ENCODE data around the gene CELA2A. TPM values are rescaled to one million over a fixed set of nuclear protein-coding genes. Genes with fewer than 3 reads are reported as not detected.
A peak's percentile ranks its signal among the peaks of the same experiment; 100 is the strongest.

Gene CELA2A
- polyA plus RNA-seq, 3 donors, result not detected

GRCh38 chr1:15412843-15413242 is 43.7 kb upstream of the CELA2A start:
- Histone ChIP-seq H2AFZ (ENCODE audit: insufficient read depth, low read depth, low read length, poor library complexity, severe bottlenecking) (no peak overlapping the region), H3K4me3 (replicated peaks in 1 of 3; ENCODE audit: low read depth in 2 of 3, low read length in 3 of 3) (peak overlapping the region; percentile 92 to 100 (median 98)), H3K9ac (ENCODE audit: insufficient read depth, low read length, poor library complexity, severe bottlenecking) (peak overlapping the region; percentile 96), H3K36me3 (replicated peaks in 1 of 2; ENCODE audit: control insufficient read depth in 1 of 2, insufficient read depth in 2 of 2, low read length in 2 of 2) (peaks cover 26 to 30% of the 10 kb centered on the region in 2 donors), H3K4me2 (replicated peaks; ENCODE audit: extremely low read depth, low read length, poor library complexity, severe bottlenecking) (peak overlapping the region; percentile 84), H3K9me3 (replicated peaks in 1 of 2; ENCODE audit: control insufficient read depth in 1 of 2, insufficient read depth in 1 of 2, low read length in 2 of 2) (no peaks in the 10 kb centered on the region), H3K27me3 (ENCODE audit: control insufficient read depth in 2 of 2, insufficient read depth in 2 of 2, low read length in 2 of 2) (peaks cover 0 to 10% of the 10 kb centered on the region in 2 donors), H4K20me1 (ENCODE audit: insufficient read depth, low read length) (peaks cover 76% of the 10 kb centered on the region), H3K79me2 (ENCODE audit: insufficient read depth, low read length) (peaks cover 78% of the 10 kb centered on the region), H3K4me1 (ENCODE audit: control insufficient read depth in 1 of 2, insufficient read depth in 2 of 2, low read length in 2 of 2) (peaks cover 64 to 65% of the 10 kb centered on the region in 2 donors), H3K27ac (ENCODE audit: low read depth in 1 of 2, low read length in 2 of 2) (peak overlapping the region; percentile 95)
- Mint-ChIP-seq H3K4me1 (peaks cover 68% of the 10 kb centered on the region), H3K4me3 (peak overlapping the region; percentile 97), H3K9me3 (peaks cover 0 to 5% (median 0%) of the 10 kb centered on the region in 7 donors), H3K27me3 (ENCODE audit: low read depth in 3 of 3) (peaks cover 6 to 12% (median 6%) of the 10 kb centered on the region in 3 donors), H3K36me3 (peaks cover 50 to 67% of the 10 kb centered on the region in 2 donors), H3K27ac (peak overlapping the region; percentile 97 to 99 (median 99))
- intact Hi-C loops (cut with micrococcal nuclease), result loop anchor here in 1 of 2 donors (5.0 kb wide), 2 partner anchors 66 to 109 kb away; partner anchors contain the start of gene CASP9
- WGBS (ENCODE audit: insufficient coverage), result 41% methylated on average over 10 of the region's 11 CpGs
- no peak for DNase-seq
- no peak for TF ChIP-seq CTCF (IDR thresholded peaks at IDR 0.05)

- Histone ChIP-seq H3K36me3 (replicated peaks in 1 of 2; ENCODE audit: control insufficient read depth in 1 of 2, insufficient read depth in 2 of 2, low read length in 2 of 2) (peaks cover 27 to 34% of the 10 kb centered on the region in 2 donors), H3K9me3 (replicated peaks in 1 of 2; ENCODE audit: control insufficient read depth in 1 of 2, insufficient read depth in 1 of 2, low read length in 2 of 2) (no peaks in the 10 kb centered on the region), H3K27ac (ENCODE audit: low read depth in 1 of 2, low read length in 2 of 2) (peak overlapping the region; percentile 95), H3K4me1 (ENCODE audit: control insufficient read depth in 1 of 2, insufficient read depth in 2 of 2, low read length in 2 of 2) (peaks cover 72 to 73% of the 10 kb centered on the region in 2 donors), H3K79me2 (ENCODE audit: insufficient read depth, low read length) (peaks cover 87% of the 10 kb centered on the region), H3K9ac (ENCODE audit: insufficient read depth, low read length, poor library complexity, severe bottlenecking) (peak overlapping the region; percentile 96), H4K20me1 (ENCODE audit: insufficient read depth, low read length) (peaks cover 82% of the 10 kb centered on the region), H2AFZ (ENCODE audit: insufficient read depth, low read depth, low read length, poor library complexity, severe bottlenecking) (no peak overlapping the region), H3K4me2 (replicated peaks; ENCODE audit: extremely low read depth, low read length, poor library complexity, severe bottlenecking) (peak overlapping the region; percentile 84), H3K4me3 (replicated peaks in 1 of 3; ENCODE audit: low read depth in 2 of 3, low read length in 3 of 3) (peak overlapping the region; percentile 92 to 100 (median 98)), H3K27me3 (ENCODE audit: control insufficient read depth in 2 of 2, insufficient read depth in 2 of 2, low read length in 2 of 2) (peaks cover 0 to 2% of the 10 kb centered on the region in 2 donors)
- intact Hi-C loops (cut with micrococcal nuclease), result loop anchor here in 1 of 2 donors (5.0 kb wide), 2 partner anchors 67 to 108 kb away; partner anchors contain the start of gene CASP9
- no peak for DNase-seq
- Mint-ChIP-seq H3K4me1 (peaks cover 73% of the 10 kb centered on the region), H3K9me3 (peaks cover 0 to 5% (median 0%) of the 10 kb centered on the region in 7 donors), H3K36me3 (peaks cover 53 to 68% of the 10 kb centered on the region in 2 donors), H3K27me3 (ENCODE audit: low read depth in 3 of 3) (peaks cover 1 to 5% (median 1%) of the 10 kb centered on the region in 3 donors), H3K27ac (peak overlapping the region; percentile 98 to 99 (median 99)), H3K4me3 (peak overlapping the region; percentile 97)
- TF ChIP-seq CTCF (IDR thresholded peaks at IDR 0.05), result no peak
- WGBS (ENCODE audit: insufficient coverage), result 97% methylated on average over 14 of the region's 20 CpGs
These were observed 42.7 kb upstream of the CELA2A start for GRCh38 chr1:15413563-15414444.
